CD4-positive, alpha-beta T cell (primary cell): ENCODE data around the gene MCM9. TPM values are rescaled to one million over a fixed set of nuclear protein-coding genes. Genes with fewer than 3 reads are reported as not detected.

Source experiments
- ATAC-seq: fragments of 200-7000 bp; cut with Tn5 transposase; one replicate; pipeline ENCODE4 v1.10.0; 2022; ENCODE audit warnings: mild to moderate bottlenecking; ENCODE audit not compliant: poor library complexity
- CTCF ChIA-PET: fragments of 350-600 bp; sonication (Branson Sonifier 250); formaldehyde crosslinking; loops from one replicate; lab custom pipeline; 2021; ENCODE audit warnings: antibody characterized with exemption, inconsistent platforms; lab: Charles Lee
- POLR2A ChIA-PET: fragments of 350-600 bp; sonication (Branson Sonifier 250); formaldehyde crosslinking; loops from one replicate; lab custom pipeline; 2021; ENCODE audit warnings: antibody characterized with exemption, inconsistent platforms; lab: Charles Lee
- DNase-seq, 14 experiments: peaks; one replicate each; pipeline ENCODE4 v3.0.0-alpha.2; 2013 to 2020; ENCODE audit warnings: mixed read lengths in 2 of 14
- H3K27ac ChIP-seq, 2 donors: one replicate each; pipeline versions ENCODE4 v1.5.1 to v1.7.0; 2013; ENCODE audit warnings: low read length in 2 of 2, low read depth in 1 of 2, mild to moderate bottlenecking in 1 of 2
- H3K27me3 ChIP-seq, 2 experiments: 1 replicate in 1 of 2; 2 replicates in 1 of 2; pipeline versions ENCODE4 v1.6.1 to v1.7.0; 2013; ENCODE audit warnings: low read length in 2 of 2, control low read depth in 1 of 2, mild to moderate bottlenecking in 1 of 2, moderate library complexity in 1 of 2; ENCODE audit not compliant: insufficient read depth in 2 of 2, control insufficient read depth in 1 of 2
- H3K36me3 ChIP-seq: one replicate; pipeline ENCODE4 v1.6.1; 2013; ENCODE audit warnings: low read length, control low read depth; ENCODE audit not compliant: insufficient read depth
- H3K4me1 ChIP-seq: one replicate; pipeline ENCODE4 v1.6.1; 2013; ENCODE audit warnings: low read length, control low read depth; ENCODE audit not compliant: insufficient read depth
- H3K4me3 ChIP-seq: one replicate; pipeline ENCODE4 v1.5.1; 2013; ENCODE audit warnings: mild to moderate bottlenecking, low read length, moderate library complexity
- H3K9me3 ChIP-seq, 2 experiments: 1 replicate in 1 of 2; 2 replicates in 1 of 2; pipeline versions ENCODE4 v1.6.1 to v1.7.0; 2013; ENCODE audit warnings: low read length in 2 of 2, mild to moderate bottlenecking in 2 of 2, control low read depth in 1 of 2, moderate library complexity in 1 of 2; ENCODE audit not compliant: control insufficient read depth in 1 of 2, insufficient read depth in 1 of 2
- H3K27ac Mint-ChIP-seq: one replicate; pipeline ENCODE4 v1.8.0; 2020; ENCODE audit warnings: mixed read lengths
- H3K27me3 Mint-ChIP-seq: one replicate; pipeline ENCODE4 v1.8.0; 2021; ENCODE audit warnings: mixed read lengths
- H3K36me3 Mint-ChIP-seq: one replicate; pipeline ENCODE4 v1.8.0; 2021; ENCODE audit warnings: low read depth, mixed read lengths
- H3K4me1 Mint-ChIP-seq: one replicate; pipeline ENCODE4 v1.8.0; 2021; ENCODE audit warnings: low read depth, mixed read lengths
- H3K4me3 Mint-ChIP-seq: one replicate; pipeline ENCODE4 v1.8.0; 2020; ENCODE audit warnings: mild to moderate bottlenecking, mixed read lengths
- H3K9me3 Mint-ChIP-seq: one replicate; pipeline ENCODE4 v1.8.0; 2020; ENCODE audit warnings: mixed read lengths
- CTCF ChIP-seq: fragments of 200-600 bp; IDR thresholded peaks from one replicate; pipeline ENCODE4 v1.8.0; 2022; ENCODE audit warnings: antibody characterized with exemption, mild to moderate bottlenecking
- intact Hi-C, 2 experiments: fragments of 100-400 bp; cut with DNase I in 1 of 2; cut with micrococcal nuclease in 1 of 2; formaldehyde crosslinking; loops; one replicate each; pipeline versions ENCODE4 v1.15.1 to v1.9.0; 2023 to 2025; cut with DNase I, micrococcal nuclease
- total RNA-seq, 174 experiments: library from RNA in 2 of 174; stranded (reverse) in 2 of 174; gene quantifications; one replicate each; pipeline ENCODE4 v1.2.3 and lab custom pipeline; 2021 to 2026

The MCM9 gene
- total RNA-seq, 2 experiments from 2014 or later, result 25.5 TPM

GRCh38 chr6:118867181-118867580 is 67.8 kb downstream of the MCM9 start:
- Mint-ChIP-seq H3K4me3 (no peak overlapping the region), H3K9me3 (peaks cover 10% of the 10 kb centered on the region), H3K4me1 (peaks cover 62% of the 10 kb centered on the region), H3K27me3 (no peaks in the 10 kb centered on the region), H3K27ac (no peak overlapping the region), H3K36me3 (peaks cover 53% of the 10 kb centered on the region)
- no peak for DNase-seq
- Histone ChIP-seq H3K36me3 (no peaks in the 10 kb centered on the region), H3K27ac (no peak overlapping the region), H3K27me3 (no peaks in the 10 kb centered on the region), H3K9me3 (peaks cover 1 to 7% of the 10 kb centered on the region in 2 experiments), H3K4me1 (peaks cover 15% of the 10 kb centered on the region), H3K4me3 (no peak overlapping the region)
- no peak for TF ChIP-seq CTCF
- ATAC-seq, result no peak
- intact Hi-C loops, result loop anchor here in 1 of 2 experiments (10.0 kb wide), 1 partner anchor 52 kb away; no protein-coding TSS in a partner anchor
- POLR2A ChIA-PET, result no interaction called here
- CTCF ChIA-PET, result no interaction called here

DNA sequence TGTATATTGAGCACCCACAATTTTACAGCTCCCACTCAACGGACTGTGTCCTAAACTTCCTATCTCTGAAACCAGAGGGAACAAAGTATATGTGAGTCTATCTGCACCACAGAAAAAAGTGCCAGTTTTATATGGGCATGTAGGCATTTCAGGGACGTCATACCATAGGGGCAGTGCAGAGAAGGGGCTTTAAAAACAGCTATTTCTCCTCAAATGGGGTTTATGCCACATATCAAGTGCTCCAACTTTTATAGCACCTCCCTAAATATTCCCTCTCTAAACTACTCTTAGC is 69.9 kb downstream of the MCM9 start:
- H3K27me3 Mint-ChIP-seq, result no peaks in the 10 kb centered on the region
- ATAC-seq, result peak; percentile 17
- DNase-seq, result no peak
- H3K4me3 ChIP-seq, result no peak overlapping the region
- H3K27ac Mint-ChIP-seq, result peak overlapping the region; percentile 76
- ChIA-PET CTCF (no interaction called here), POLR2A (interaction anchor here (1.0 to 1.6 kb wide), 3 partner anchors 17 to 306 kb away, joined by 3 to 4 read pairs (median 3); no protein-coding TSS in a partner anchor)
- H3K4me1 ChIP-seq, result peaks cover 25% of the 10 kb centered on the region
- peaks cover 6% of the 10 kb centered on the region for H3K36me3 ChIP-seq
- H3K36me3 Mint-ChIP-seq, result peaks cover 41% of the 10 kb centered on the region
- H3K4me1 Mint-ChIP-seq, result peaks cover 51% of the 10 kb centered on the region
- peak overlapping the region; percentile 75 for H3K4me3 Mint-ChIP-seq
- peaks cover 7 to 13% of the 10 kb centered on the region in 2 experiments for H3K9me3 ChIP-seq
- no peaks in the 10 kb centered on the region for H3K27me3 ChIP-seq
- TF ChIP-seq CTCF, result no peak
- intact Hi-C loops, result loop anchor here in 1 of 2 experiments (10.0 kb wide), 1 partner anchor 50 kb away; no protein-coding TSS in a partner anchor
- peaks cover 10% of the 10 kb centered on the region for H3K9me3 Mint-ChIP-seq
- no peak overlapping the region for H3K27ac ChIP-seq

DNA sequence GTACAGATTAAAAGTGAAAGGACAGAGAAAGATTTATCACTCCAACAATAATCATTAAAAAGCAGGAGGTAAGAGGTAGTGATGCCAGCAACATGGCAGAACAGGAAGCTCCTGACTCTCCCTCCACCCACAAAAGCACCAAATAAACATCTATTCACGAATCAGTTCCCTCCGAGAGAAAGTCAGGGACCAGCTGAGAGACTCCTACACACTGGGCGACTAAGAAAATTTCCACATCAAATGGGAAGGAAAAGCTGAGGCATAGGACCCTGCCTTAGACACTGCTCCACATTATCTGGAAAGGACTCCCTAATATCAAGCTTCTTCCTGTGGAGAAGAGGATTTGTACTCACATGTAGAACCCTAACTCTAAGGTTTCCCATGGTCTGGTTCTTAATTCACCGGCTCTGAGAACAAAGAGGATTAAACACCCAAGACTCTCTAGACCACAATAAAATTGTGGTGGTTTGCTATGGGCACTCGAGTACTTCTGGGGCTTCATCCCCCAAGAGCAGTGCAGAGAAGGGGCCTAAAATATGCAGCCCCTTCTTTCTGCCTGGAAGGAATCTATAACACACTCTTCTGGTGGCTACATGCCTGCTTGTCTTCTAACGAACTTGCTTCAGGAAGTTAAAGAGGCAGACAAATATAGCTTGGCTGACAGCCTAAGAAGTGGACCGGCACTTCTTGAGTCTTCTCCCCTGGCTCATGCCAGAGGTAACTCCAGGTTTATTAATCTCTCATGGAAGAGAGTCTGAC is 70.4 kb downstream of the MCM9 start:
- H3K27me3 Mint-ChIP-seq, result no peaks in the 10 kb centered on the region
- ChIA-PET POLR2A (interaction anchor here (0.6 to 1.6 kb wide), 3 partner anchors 17 to 31 kb away, joined by 3 to 4 read pairs (median 4); no protein-coding TSS in a partner anchor), CTCF (no interaction called here)
- H3K36me3 ChIP-seq, result peaks cover 6% of the 10 kb centered on the region
- no peak overlapping the region for H3K27ac ChIP-seq
- intact Hi-C loops, result loop anchor here in 1 of 2 experiments (10.0 kb wide), 1 partner anchor 50 kb away; no protein-coding TSS in a partner anchor
- no peaks in the 10 kb centered on the region for H3K27me3 ChIP-seq
- peaks cover 25% of the 10 kb centered on the region for H3K4me1 ChIP-seq
- H3K9me3 Mint-ChIP-seq, result peaks cover 7% of the 10 kb centered on the region
- peaks cover 51% of the 10 kb centered on the region for H3K4me1 Mint-ChIP-seq
- DNase-seq, result no peak
- H3K36me3 Mint-ChIP-seq, result peaks cover 39% of the 10 kb centered on the region
- H3K9me3 ChIP-seq, result peaks cover 7 to 13% of the 10 kb centered on the region in 2 experiments
- peak overlapping the region; percentile 76 for H3K27ac Mint-ChIP-seq
- peak; percentile 49 for ATAC-seq
- H3K4me3 Mint-ChIP-seq, result peak overlapping the region; percentile 75
- no peak for TF ChIP-seq CTCF
- H3K4me3 ChIP-seq, result peak overlapping the region; percentile 1
